Measurements from ENCODE around the gene R3HDM2.
"Not testable (repeated sequence)": the region's sequence is repeated elsewhere in the genome, so short reads cannot be mapped to it uniquely, and the experiment has no call there.

Gene R3HDM2

DNA sequence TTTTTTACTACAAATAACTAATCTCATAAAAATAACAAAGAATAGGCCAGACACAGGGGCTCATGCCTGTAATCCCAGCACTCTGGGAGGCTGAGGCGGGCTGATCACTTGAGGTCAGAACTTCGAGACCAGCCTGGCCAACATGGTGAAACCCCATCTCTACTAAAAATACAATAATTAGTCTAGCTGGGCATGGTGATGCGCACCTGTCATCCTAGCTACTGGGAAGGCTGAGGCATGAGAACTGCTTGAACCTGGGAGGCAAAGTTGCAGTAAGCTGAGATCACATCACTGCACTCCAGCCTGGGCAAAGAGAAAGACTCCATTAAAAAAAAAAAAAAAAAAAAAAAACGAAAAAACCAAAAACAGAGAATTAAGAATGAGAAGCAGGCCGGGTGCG lies 16.7 kb downstream of the R3HDM2 start:
- not testable (repeated sequence) for H3K9me3 Mint-ChIP-seq, H3K27me3 Mint-ChIP-seq
- peaks cover 52% of the 10 kb centered on the region for H3K36me3 Mint-ChIP-seq (ENCODE audit: low read depth)

DNA sequence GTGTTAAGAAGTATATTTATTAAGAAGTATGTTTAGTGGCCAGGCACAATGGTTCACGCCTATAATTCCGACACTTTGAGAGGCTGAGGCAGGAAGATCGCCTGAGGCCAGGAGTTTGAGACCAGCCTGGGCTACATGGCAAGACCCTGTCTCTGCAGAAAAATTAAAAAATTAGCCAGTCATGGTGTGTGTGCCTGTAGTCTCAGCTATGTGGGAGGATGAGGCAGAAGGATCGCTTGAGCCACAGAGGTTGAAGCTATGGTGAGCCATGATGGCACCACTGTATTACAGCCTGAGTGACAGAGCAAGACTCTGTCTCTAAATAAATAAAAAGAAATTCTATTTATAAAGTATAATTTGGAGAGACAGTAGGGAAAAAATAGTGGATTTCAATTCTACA lies 20.3 kb downstream of the R3HDM2 start:
- H3K27me3 Mint-ChIP-seq = no peaks in the 10 kb centered on the region
- H3K27ac Mint-ChIP-seq = no peak overlapping the region
- intact Hi-C loops (cut with micrococcal nuclease) = no loop called here
- peaks cover 10% of the 10 kb centered on the region for H3K4me1 Mint-ChIP-seq (ENCODE audit: low read depth)
- H3K4me3 Mint-ChIP-seq = no peak overlapping the region
- peaks cover 33% of the 10 kb centered on the region for H3K36me3 Mint-ChIP-seq (ENCODE audit: low read depth)
- H3K9me3 Mint-ChIP-seq = no peaks in the 10 kb centered on the region

More for the DNA sequence above, 16.7 kb downstream of the R3HDM2 start:
- H3K27ac Mint-ChIP-seq; intact Hi-C loops (cut with micrococcal nuclease); H3K4me3 Mint-ChIP-seq: not testable (repeated sequence)
- H3K4me1 Mint-ChIP-seq (ENCODE audit: low read depth) = peaks cover 22% of the 10 kb centered on the region

DNA sequence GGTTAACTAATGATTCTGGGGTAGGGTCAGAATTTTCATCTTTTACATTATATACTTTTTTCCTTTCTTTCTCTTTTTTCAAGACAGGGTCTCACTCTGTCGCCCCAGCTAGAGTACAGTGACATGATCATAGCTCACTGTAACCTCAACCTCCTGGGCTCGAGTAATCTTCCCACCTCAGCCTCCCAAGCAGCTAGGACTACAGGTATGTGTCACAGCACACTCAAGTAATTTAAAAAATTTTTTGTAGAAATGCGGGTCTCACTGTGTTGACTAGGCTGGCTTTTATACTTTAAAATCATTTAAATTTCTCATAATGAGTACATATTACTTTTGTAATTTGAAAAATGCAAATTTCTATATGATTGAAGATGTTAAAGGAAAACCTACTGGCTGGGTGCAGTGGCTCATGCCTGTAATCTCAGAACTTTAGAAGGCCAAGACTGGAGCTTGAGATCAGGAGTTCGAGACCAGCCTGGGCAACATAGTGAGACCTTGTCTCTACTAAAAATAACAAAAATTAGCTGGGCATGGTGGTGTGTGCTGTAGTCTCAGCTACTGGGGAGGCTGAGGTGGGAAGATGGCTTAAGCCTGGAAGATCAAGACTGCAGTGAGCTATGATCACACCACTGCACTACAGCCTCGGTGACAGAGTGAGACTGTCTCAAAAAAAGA lies 25.7 kb downstream of the R3HDM2 start:
- intact Hi-C loops (cut with micrococcal nuclease) = no loop called here
- peaks cover 4% of the 10 kb centered on the region for H3K4me1 Mint-ChIP-seq (ENCODE audit: low read depth)
- H3K9me3 Mint-ChIP-seq = no peaks in the 10 kb centered on the region
- no peaks in the 10 kb centered on the region for H3K27me3 Mint-ChIP-seq
- H3K36me3 Mint-ChIP-seq (ENCODE audit: low read depth) = no peaks in the 10 kb centered on the region
- H3K27ac Mint-ChIP-seq = no peak overlapping the region
- no peak overlapping the region for H3K4me3 Mint-ChIP-seq

DNA sequence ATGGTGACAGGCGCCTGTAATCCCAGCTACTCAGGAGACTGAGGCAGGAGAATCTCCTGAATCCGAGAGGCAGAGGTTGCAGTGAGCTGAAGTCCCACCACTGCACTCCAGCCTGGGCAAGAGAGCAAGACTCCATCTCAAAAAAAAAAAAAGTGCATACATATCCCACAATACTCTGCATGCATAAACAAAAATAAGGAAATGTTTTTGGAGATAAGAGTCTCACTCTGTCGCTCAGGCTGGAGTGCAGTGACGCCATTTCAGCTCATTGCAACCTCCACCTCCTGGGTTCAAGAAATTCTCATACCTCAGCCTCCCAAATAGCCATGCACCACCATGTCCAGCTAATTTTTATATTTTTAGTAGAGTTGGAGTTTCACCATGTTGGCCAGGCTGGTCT lies 28.7 kb downstream of the R3HDM2 start:
- H3K36me3 Mint-ChIP-seq (ENCODE audit: low read depth); H3K4me3 Mint-ChIP-seq; intact Hi-C loops (cut with micrococcal nuclease); H3K9me3 Mint-ChIP-seq; H3K27me3 Mint-ChIP-seq; H3K27ac Mint-ChIP-seq; H3K4me1 Mint-ChIP-seq (ENCODE audit: low read depth): not testable (repeated sequence)

DNA sequence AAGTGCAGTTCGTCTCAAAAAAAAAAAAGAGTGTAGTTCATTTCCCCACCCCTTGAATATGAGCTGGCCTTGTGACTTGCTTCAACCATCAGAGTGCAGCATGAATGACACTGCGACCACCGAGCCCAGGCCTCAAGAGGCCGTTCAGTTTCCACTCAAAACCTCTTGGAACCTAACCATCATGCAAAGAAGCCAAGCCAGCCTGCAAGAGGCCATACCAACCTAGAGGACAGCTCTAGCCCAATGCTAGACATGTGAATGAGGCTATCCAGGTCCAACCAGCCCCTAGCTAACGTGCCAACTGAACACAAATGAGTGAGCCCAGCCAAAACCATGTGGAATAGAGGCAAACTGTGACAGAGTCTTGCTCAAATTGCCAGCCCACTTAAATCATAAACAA lies 29.7 kb downstream of the R3HDM2 start:
- no peak overlapping the region for H3K4me3 Mint-ChIP-seq
- H3K27ac Mint-ChIP-seq = no peak overlapping the region
- peaks cover 17% of the 10 kb centered on the region for H3K36me3 Mint-ChIP-seq (ENCODE audit: low read depth)
- no peaks in the 10 kb centered on the region for H3K27me3 Mint-ChIP-seq
- no peaks in the 10 kb centered on the region for H3K9me3 Mint-ChIP-seq
- intact Hi-C loops (cut with micrococcal nuclease) = no loop called here
- peaks cover 4% of the 10 kb centered on the region for H3K4me1 Mint-ChIP-seq (ENCODE audit: low read depth)

DNA sequence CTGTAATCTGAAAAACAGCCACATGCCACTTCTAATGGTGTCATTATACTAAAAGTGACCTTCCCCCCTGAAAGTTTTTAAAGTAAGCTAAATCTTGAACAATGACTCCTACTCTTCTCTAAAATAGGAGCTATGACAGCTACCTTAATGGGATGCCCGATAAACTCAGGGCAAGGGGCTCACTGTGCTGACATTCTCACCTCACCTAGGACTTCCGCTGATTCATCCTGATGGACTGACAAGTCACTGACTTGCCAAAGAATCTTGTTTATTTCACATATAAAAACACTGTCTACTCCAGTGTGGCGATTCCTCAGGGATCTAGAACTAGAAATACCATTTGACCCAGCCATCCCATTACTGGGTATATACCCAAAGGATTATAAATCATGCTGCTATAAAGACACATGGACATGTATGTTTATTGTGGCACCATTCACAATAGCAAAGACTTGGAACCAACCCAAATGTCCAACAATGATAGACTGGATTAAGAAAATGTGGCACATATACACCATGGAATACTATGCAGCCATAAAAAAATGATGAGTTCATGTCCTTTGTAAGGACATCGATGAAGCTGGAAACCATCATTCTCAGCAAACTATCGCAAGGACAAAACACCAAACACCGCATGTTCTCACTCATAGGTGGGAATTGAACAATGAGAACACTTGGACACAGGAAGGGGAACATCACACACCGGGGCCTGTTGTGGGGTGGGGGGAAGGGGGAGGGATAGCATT lies 31.0 kb downstream of the R3HDM2 start:
- intact Hi-C loops (cut with micrococcal nuclease); H3K27ac Mint-ChIP-seq; H3K9me3 Mint-ChIP-seq; H3K4me3 Mint-ChIP-seq; H3K4me1 Mint-ChIP-seq (ENCODE audit: low read depth); H3K27me3 Mint-ChIP-seq: not testable (repeated sequence)
- H3K36me3 Mint-ChIP-seq (ENCODE audit: low read depth) = peaks cover 29% of the 10 kb centered on the region

DNA sequence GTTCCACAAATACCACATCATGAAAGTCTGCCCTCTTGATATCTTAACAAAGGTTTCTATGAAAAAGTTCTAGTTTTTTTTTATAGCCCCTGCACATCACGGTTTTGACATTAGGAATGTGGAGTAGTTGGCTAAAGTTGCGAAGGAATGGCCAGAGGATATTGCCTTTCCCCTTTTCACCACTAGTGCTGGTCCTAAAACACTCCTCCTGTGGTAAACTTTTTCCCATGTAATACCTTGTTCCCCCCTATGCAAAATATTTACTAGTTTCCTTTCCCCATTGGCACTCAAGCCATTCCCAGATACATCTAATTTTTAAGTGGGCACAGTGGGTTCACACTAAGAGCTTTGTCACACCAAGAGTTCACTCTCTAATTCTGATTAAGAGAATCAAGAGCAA lies 33.4 kb downstream of the R3HDM2 start:
- no peaks in the 10 kb centered on the region for H3K9me3 Mint-ChIP-seq
- H3K27ac Mint-ChIP-seq = no peak overlapping the region
- H3K4me1 Mint-ChIP-seq (ENCODE audit: low read depth) = peaks cover 4% of the 10 kb centered on the region
- peaks cover 54% of the 10 kb centered on the region for H3K36me3 Mint-ChIP-seq (ENCODE audit: low read depth)
- intact Hi-C loops (cut with micrococcal nuclease) = no loop called here
- H3K4me3 Mint-ChIP-seq = no peak overlapping the region
- no peaks in the 10 kb centered on the region for H3K27me3 Mint-ChIP-seq

DNA sequence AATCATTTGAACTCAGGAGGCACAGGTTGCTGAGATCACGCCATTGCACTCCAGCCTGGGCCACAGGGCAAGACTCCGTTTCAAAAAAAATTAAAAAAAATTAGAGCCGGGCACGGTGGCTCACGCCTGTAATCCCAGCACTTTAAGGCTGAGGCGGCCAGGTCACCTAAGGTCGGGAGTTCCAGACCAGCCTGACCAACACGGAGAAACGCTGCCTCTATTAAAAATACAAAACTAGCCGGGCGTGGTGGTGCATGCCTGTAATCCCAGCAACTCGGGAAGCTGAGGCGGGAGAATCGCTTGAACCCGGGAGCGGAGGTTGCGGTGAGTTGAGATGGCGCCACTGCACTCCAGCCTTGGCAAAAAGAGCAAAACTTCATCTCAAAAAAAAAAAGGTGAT lies 35.7 kb downstream of the R3HDM2 start:
- no peak overlapping the region for H3K4me3 Mint-ChIP-seq
- H3K9me3 Mint-ChIP-seq = no peaks in the 10 kb centered on the region
- H3K4me1 Mint-ChIP-seq (ENCODE audit: low read depth) = peaks cover 5% of the 10 kb centered on the region
- no peaks in the 10 kb centered on the region for H3K27me3 Mint-ChIP-seq
- H3K36me3 Mint-ChIP-seq (ENCODE audit: low read depth) = peaks cover 71% of the 10 kb centered on the region
- H3K27ac Mint-ChIP-seq = no peak overlapping the region
- intact Hi-C loops (cut with micrococcal nuclease) = no loop called here

DNA sequence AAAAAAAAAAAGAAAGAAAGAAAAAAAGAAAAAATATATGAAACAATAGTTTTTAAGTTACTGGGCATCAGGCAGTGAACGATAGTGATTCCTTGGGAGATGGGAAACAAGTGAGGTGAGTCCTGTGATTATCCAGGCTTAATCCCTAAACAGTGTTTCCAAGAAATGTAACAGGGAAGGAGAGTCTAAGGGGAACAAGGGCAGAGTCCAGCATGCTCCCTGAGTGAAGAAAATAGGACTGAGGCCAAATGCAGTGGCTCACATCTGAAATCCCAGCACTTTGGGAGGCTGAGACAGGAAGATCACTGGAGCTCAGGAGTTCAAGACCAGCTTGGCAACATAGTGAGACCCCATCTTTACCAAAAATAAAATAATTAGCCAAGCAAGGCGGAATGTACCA lies 40.7 kb downstream of the R3HDM2 start:
- no peaks in the 10 kb centered on the region for H3K9me3 Mint-ChIP-seq
- H3K4me1 Mint-ChIP-seq (ENCODE audit: low read depth) = peaks cover 5% of the 10 kb centered on the region
- intact Hi-C loops (cut with micrococcal nuclease) = no loop called here
- peak overlapping the region; percentile 32 for H3K27ac Mint-ChIP-seq
- no peaks in the 10 kb centered on the region for H3K27me3 Mint-ChIP-seq
- peaks cover 88% of the 10 kb centered on the region for H3K36me3 Mint-ChIP-seq (ENCODE audit: low read depth)
- no peak overlapping the region for H3K4me3 Mint-ChIP-seq

DNA sequence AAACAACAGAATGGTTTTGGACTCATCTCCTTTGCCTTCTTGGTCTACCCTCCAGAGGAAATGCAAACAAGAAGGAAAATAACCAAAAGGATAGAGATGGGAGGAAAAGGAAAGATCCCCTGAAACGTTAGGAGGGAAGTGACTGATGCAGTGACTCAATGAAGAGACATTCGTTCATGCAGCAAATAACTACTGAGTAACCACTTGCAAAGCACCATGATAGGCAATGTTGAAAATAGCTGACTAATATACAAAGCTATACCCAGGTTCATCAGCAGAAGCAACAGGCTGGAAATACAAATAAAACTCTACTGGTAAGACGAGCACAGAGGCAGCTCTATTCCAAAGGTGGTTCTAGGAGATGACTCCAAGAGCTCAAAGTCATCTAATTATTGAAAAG lies 41.8 kb downstream of the R3HDM2 start:
- Mint-ChIP-seq H3K36me3 (ENCODE audit: low read depth) (peaks cover 83% of the 10 kb centered on the region), H3K4me3 (no peak overlapping the region), H3K27ac (no peak overlapping the region), H3K9me3 (no peaks in the 10 kb centered on the region), H3K4me1 (ENCODE audit: low read depth) (peaks cover 5% of the 10 kb centered on the region), H3K27me3 (no peaks in the 10 kb centered on the region)
- intact Hi-C loops (cut with micrococcal nuclease) = loop anchor here (10.0 kb wide), 1 partner anchor 194 kb away; no protein-coding TSS in a partner anchor

DNA sequence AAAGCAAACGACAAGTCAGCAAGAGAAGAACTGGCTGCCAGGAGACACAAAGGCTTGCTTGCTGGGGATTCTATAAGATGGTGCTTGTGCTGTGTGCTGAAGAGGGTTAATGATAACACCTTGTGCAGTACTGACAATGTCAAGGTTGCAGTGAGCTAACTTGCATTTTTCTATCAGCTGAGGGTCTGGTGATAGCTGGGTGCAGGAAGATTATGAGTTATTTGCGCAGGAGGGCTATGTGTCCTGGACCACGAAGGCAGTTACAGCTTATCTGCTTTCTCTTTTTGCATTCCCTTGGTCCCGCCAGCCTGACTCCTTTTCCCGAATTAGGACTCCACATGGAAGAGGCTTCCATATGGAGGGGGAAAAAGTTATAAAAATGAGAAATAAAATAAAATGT lies 42.4 kb downstream of the R3HDM2 start:
- no peak overlapping the region for H3K27ac Mint-ChIP-seq
- no peaks in the 10 kb centered on the region for H3K27me3 Mint-ChIP-seq
- H3K4me3 Mint-ChIP-seq = no peak overlapping the region
- H3K9me3 Mint-ChIP-seq = no peaks in the 10 kb centered on the region
- peaks cover 83% of the 10 kb centered on the region for H3K36me3 Mint-ChIP-seq (ENCODE audit: low read depth)
- intact Hi-C loops (cut with micrococcal nuclease) = loop anchor here (10.0 kb wide), 1 partner anchor 194 kb away; no protein-coding TSS in a partner anchor
- H3K4me1 Mint-ChIP-seq (ENCODE audit: low read depth) = peaks cover 5% of the 10 kb centered on the region

DNA sequence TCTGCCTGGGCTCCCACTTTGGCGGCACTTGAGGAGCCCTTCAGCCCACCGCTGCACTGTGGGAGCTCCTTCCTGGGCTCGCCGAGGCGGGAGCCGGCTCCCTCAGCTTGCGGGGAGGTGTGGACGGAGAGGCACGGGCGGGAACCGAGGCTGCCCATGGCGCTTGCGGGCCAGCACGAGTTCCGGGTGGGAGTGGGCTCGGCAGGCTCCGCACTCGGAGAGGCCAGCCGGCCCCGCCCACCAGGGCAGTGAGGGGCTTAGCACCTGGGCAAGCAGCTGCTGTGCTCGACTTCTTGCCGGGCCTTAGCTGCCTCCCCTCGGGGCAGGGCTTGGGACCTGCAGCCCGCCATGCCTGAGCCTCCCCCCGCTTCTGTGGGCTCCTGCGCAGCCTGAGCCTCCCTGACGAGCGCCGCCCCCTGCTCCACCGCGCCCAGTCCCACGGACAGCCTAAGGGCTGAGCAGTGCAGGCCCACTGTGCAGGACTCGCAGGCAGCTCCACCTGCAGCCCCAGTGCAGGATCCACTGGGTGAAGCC lies 44.6 kb downstream of the R3HDM2 start:
- H3K27me3 Mint-ChIP-seq = no peaks in the 10 kb centered on the region
- intact Hi-C loops (cut with micrococcal nuclease) = loop anchor here (10.0 kb wide), 1 partner anchor 191 kb away; no protein-coding TSS in a partner anchor
- H3K9me3 Mint-ChIP-seq = no peaks in the 10 kb centered on the region
- no peak overlapping the region for H3K27ac Mint-ChIP-seq
- peaks cover 5% of the 10 kb centered on the region for H3K4me1 Mint-ChIP-seq (ENCODE audit: low read depth)
- peaks cover 74% of the 10 kb centered on the region for H3K36me3 Mint-ChIP-seq (ENCODE audit: low read depth)
- no peak overlapping the region for H3K4me3 Mint-ChIP-seq

DNA sequence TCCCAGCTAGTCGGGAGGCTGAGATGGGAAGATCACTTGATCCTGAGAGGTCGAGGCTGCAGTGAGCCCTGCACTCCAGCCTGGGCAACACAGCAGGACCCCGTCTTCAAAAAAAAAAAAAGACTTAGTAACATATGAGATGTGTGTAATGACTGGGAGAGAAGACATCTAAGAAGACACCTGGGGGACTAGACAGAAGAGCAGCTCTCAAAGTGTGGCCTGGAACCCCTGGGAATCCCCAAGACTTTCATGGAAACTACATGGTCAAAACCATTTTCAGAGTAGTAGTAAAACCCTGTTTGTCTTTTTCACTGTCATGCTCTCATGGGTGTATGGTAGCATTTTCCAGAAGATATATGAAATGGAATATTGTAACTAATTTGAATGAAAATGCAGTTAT lies 45.3 kb downstream of the R3HDM2 start:
- Mint-ChIP-seq H3K4me1 (ENCODE audit: low read depth) (peaks cover 5% of the 10 kb centered on the region), H3K4me3 (no peak overlapping the region), H3K27me3 (no peaks in the 10 kb centered on the region), H3K9me3 (no peaks in the 10 kb centered on the region), H3K27ac (no peak overlapping the region), H3K36me3 (ENCODE audit: low read depth) (peaks cover 75% of the 10 kb centered on the region)
- intact Hi-C loops (cut with micrococcal nuclease) = loop anchor here (10.0 kb wide), 1 partner anchor 191 kb away; no protein-coding TSS in a partner anchor

DNA sequence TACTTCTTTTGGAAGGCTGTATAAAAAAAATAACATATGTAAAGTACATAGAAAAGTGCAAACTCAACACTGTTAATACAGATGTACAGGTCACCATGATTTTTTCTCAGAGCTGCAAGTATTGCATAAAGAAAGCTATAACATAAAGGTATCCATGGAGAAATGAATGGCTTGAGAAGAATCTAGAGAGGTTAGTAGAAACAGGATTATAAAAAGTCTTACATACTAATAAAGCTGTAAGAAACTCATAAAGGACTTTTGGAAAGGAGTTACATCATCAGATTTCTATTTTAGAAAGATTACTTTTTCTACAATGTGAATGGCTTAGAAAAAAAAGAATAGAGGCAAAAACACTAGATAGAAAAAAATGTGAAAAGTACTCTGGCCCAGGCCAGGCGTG lies 46.4 kb downstream of the R3HDM2 start:
- H3K27ac Mint-ChIP-seq = no peak overlapping the region
- intact Hi-C loops (cut with micrococcal nuclease) = loop anchor here (10.0 kb wide), 1 partner anchor 190 kb away; no protein-coding TSS in a partner anchor
- H3K4me3 Mint-ChIP-seq = no peak overlapping the region
- no peaks in the 10 kb centered on the region for H3K27me3 Mint-ChIP-seq
- no peaks in the 10 kb centered on the region for H3K4me1 Mint-ChIP-seq (ENCODE audit: low read depth)
- peaks cover 75% of the 10 kb centered on the region for H3K36me3 Mint-ChIP-seq (ENCODE audit: low read depth)
- no peaks in the 10 kb centered on the region for H3K9me3 Mint-ChIP-seq
